ENCODE results near the gene MCM3.

MCM3 gene

DNA sequence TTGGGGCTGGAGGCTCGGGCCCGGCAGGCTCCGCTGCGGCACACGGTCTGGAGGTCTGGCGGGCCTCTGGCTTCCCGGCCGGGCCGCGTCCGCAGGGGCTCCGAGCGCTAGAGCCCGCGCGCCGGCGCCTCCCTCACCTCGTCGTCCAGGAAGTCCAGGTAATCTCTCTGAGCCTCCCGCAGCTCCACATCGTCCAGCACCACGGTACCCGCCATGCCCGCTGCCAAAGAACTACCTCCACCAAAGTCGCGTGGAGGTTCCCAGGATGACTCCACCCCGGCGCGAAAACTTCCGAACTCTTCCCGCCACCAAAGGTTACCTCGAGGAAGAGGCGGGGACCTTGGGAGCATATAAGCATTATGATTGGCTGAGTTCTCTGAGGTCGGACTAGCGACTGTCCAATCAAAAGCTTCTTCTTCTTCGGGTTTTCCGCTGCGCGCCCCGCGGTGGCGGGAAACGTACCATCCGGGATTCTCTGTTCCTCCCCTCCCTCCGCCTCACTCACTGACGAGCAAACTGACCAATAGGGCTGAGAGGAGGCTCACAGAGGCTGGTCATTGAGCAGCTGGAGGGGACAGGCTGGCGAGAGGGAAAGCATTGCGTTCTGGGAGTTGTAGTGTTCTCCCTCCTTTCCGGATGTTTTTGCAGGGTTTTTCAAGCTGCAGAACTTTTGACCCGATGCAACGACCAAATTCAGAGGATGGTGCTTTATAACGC is at the start of gene MCM3:
Gene MCM3 (minus strand): TSS at position 283 of the 717 bp plus-strand sequence. CDS start 68 bp downstream, at position 215.
- DNase-seq = peak; percentile 100

DNA sequence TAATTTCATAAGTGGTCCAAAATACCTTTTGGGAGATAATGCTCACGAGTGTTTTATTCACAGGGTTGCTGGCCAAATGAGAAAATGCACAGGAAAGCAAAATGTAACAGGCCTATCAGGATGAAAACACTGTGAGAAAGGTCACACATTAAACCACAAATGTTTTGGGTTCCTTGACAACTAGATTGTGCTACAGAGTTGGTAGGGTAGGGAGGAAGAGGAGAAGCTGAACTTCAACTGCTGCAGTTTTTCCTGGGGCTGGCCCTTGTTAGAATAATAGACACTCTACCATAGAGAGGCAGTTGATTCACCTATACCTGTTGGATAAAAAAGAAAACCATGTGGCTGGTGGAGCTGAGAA is 49.3 kb upstream of the MCM3 start:
- DNase-seq = no peak

DNA sequence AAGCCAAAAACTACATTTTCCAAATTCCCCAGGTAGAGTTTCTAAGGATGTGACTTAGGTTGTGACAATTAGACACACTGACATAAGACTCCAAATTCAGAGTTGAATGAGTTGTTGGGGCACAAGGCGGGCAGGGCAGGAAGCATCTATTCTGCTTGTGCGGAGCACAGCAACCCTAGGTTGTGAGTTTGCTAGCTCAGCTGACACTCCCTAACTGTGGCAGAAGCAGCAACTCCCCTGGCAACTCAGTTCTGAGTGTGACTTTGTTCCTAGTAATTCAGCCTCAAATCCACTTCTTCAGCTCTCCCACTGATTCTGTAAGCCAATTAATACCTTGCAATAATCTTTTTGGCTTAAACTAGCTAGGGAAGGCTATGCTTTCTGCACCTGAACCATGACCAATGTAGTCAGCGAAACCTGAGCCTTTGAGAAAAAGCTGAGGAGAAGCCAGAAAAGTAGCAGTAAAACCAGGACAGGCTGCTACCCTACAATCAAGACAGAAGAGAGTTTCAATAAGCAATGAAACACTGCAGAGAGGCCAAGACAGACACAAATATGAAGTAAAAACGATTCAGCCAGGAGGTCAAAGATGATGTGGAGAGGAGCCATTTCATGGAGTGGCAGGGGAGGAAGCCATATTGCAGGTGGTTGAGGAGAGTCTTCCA is 47.4 kb upstream of the MCM3 start:
- no peak for DNase-seq

DNA sequence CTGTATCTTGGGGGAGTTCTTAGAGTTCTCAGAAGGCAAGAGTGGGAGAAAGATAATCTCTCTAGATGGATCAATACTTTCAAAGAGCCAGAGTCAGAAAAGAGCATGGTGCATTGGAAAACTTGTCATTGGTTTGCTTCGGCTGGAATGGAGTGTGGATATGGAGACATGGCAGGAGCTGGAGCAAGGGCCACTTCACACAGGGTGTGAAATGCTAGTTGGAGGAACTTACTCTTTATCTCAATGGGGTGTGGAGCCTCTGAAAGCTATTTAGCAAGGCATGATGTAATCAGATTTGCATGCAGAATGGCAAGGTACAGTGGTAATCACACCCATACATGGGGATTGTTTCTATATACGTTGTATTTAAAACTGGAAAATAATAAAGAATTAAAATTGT is 45.9 kb upstream of the MCM3 start:
- no peak for DNase-seq

DNA sequence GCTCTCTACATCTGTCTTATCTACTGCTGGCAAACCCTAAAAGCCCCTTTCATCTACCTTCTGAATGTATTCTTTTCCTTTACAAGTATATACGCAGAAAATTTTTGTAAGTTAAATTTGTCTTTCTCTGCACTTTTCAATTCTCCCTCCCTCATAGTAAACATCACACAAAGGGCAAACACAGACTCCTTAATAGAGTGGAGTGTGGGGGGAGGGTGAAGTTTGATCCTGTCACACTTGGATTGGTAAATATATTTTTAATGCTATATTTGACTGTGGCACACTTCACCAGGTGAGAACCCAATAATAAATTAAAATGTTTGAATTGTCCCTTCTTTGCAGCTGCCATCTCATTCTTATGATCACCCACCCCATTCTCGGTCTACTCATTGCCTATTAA is 44.2 kb upstream of the MCM3 start:
- DNase-seq = no peak

DNA sequence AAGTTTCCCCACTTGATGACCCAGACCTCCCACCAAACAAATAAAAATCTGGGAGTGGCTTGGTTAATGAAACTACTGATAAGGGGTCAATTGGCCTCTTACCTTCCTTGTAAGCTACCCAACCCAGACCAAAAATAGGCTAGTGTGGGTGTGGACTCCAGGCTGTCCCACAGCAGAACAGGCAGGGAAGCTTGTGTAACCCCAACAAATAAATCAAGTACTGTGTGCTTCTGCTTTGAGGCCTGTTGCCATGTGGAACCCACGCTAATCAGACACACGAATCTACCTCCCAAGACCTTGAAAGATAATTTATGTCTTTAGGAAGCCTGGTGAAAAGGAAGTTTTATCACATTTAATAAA is 43.7 kb upstream of the MCM3 start:
- DNase-seq = no peak

DNA sequence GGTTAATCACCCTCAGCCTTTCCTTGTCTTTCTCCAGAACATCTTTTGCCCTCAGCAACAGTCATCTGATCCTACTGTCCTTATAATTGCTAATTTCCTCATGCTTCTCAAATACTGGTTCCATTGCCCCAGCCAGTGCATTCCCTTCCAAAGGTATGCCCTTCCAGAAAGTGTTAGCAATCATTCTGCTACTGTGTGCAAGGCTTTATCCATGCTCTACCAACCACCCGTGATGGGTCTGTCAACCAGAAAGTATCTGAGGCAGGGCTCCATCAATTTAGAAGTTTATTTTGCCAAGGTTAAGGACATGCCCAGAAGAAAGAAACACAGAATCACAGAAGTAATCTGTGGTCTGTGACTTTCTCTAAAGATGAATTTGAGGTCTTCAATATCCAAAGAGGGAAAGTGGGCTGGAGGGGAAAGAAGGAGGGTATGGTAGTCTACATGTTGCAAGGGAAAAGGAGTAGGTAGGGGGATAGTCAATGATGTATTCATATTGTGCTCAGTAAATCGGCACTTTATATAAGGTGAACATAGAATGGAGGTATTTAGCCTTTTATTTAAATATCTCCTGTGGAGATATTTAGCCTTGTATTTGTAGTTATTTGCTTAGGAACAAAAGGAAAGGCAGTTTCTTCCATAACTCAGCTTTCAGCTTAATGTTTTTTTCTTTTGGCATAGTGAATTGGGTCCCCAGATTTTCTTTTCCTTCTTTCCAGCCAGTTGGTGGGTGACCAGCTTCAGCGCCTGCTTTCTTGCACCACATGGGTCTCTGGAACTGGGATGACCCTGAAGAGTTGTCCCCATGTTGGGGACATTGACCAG is 42.2 kb upstream of the MCM3 start:
- DNase-seq = no peak

DNA sequence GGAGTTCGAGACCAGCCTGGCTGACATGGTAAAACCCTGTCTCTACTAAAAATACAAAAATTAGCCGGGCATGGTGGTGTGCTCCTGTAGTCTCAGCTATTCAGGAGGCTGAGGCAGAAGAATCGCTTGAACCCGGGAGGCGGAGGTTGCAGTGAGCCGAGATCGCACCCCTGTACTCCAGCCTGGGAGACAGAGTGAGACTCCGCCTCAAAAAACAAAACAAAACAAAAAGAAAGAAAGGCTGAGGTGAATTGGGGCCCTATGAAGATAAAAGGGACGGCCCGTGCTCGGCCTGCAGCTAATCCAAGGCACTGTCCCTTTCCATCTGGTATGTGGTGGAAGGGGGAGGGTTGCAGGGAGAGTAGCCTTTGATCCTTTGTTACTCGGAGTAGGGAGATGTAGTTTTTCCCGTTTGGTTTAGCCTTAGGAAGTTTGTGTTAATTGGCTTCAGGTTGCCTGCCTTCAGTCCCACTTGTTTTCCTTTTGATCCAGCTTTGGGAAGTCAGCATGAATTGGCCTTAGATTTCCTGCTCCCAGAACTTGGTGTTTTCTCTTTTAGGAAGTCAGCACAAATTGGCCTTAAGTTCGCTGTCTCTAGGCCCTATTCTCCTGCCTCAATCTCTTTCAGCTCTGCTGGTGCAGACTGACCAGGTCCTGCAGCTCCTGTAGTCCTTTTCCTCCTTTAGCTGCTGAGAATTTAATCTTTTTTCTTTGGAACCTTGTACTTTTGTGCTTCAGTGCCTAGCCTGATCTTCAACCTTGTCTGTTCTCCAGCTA is 41.3 kb upstream of the MCM3 start:
- DNase-seq = no peak

DNA sequence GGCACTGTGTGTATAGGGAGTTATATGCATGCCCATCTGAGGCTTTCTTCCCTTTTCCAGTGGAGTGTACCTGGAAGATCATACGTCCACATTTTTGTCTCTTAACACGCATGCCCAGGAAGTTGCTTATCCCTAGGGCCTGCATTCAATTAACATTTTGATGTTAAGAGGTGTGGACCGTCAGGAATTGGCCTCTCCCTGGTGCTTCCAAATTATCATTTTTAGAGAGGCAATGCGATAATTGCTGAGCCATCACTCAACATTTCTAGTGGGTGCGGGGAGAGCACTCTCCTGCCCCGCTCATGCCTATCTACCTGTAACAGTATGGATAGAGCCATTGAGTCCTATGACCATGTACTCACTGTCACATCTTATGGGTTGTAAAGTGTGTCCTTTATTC is 39.6 kb upstream of the MCM3 start:
- DNase-seq = no peak

DNA sequence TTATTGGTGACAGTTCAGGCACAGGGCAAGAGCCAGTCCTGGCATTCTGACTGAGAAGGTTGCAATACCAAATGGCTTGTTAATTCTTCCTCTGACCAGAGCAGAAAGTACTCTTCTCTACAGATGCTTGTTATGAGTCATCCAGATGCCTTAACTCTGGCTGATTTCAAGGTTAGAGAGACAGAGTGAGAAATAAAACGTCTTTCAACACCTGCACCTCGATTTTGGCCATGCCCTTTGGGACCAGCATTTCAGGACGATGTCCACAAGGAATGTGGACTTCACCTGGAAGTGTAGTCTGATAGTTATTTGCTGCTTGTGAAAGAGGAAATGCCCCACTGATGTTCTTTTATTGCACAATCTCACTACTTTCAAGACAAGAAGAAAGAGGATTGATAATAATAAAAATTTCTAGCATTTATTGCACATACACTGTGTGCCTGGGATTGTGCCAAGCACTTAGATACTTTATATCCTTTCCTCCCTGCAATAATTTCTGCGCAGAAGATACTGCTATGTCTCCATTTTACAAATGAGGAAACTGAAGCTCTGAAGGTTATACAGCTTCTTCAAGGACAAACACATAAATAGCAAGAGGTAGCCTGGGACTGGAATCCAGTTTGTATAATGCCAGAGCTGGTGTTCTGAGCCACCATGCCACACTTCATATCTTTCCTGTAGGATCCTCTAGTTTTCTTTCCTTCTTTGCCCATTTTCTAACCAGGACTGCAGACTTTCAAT is 33.5 kb upstream of the MCM3 start:
- DNase-seq = peak; percentile 77 to 79

DNA sequence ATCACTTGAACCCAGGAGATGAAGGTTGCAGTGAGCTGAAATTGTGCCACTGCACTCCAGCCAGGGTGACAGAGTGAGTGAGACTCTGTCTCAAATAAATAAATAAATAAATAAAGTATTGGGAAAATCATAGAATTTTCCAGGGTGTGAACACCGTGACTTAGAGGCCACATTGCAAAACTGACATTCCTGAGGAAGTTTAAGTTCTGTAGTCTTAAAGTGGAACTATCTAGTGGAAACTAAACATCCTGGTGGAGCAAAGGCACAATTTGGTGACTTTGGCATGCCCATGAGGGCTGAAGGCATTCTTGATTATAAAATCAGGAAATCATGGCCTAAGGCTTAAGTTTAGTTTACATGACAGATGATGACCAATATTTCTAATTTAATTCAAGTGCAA is 32.7 kb upstream of the MCM3 start:
- DNase-seq = no peak

DNA sequence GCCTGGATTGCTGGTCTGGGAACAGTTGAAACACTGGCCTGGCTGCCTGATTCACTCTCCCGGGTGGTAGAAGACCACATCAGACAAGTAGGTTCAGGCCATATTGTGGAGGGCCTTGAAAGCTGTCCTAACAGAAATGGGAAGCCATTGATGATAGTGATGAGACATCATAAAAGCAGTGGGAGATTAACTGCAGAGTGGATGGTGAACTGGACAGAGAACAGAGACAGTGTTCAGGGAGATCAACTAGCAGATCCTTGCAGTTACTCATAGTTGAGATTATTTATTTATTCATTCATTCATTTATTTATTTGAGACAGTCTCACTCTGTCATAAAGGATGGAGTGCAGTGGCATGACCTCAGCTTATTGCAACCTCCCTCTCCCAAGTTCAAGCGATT is 30.2 kb upstream of the MCM3 start:
- DNase-seq = no peak

DNA sequence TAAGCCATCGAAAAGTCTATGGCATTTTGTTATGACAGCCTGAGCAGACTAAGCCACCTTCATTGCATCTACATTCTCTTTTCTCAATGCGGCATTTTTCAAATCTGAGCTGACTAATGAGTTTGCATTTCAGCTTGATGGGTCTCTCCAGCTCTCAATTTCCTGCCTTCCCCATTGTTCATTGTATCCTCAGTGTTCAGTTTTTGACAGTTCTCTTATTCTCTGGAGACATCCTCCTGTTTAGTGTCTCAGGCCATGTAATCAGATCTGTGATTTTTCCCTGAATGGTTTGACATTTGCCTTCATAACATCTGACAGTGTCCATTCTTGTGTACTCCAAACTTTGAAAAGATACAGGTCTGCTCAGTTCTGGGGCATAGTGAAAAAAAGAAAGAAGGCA is 27.9 kb upstream of the MCM3 start:
- no peak for DNase-seq

DNA sequence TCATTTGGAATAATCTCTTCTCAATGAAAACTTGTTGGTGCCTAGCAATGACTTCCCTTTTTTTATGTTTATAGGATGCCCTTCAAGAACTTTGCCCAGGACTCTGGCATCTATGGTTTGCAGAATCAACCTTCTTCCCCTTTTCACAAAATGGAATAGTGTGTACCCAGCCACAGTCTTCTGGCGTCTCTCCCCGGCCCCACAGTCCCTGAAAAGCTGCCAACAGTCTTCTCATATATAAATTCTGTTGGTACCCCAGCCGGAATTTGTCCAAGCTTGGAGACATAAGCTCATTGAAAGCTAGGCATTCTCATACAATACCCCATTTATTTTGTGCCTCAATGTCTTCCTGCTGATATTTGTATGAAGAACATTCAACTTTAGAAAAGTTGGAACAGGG is 26.4 kb upstream of the MCM3 start:
- peak; percentile 86 to 92 for DNase-seq

DNA sequence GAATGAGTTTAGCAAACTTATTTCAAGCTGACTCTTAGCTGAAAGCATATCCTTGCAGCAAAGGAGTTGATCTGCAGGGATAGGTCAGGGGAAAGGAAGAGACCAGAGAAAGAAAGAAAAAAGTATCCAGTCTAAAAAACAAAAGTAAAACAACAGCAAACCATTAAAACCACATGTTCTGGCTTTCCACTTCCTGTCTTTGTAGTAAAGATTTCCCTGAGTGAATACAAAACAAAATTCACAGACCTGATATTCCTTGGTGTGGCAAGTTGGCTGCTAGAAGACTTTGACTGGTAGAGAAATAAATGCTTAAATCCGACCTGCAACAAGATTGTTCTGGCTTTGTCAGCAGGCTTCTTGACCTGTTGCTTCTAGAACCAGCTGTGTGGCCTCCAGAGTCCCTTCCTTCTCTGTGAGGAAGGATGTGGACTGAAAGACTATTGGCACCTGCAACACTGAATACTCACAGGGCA is 23.4 kb upstream of the MCM3 start:
- DNase-seq = peak in 1 of 2 experiments; percentile 48

DNA sequence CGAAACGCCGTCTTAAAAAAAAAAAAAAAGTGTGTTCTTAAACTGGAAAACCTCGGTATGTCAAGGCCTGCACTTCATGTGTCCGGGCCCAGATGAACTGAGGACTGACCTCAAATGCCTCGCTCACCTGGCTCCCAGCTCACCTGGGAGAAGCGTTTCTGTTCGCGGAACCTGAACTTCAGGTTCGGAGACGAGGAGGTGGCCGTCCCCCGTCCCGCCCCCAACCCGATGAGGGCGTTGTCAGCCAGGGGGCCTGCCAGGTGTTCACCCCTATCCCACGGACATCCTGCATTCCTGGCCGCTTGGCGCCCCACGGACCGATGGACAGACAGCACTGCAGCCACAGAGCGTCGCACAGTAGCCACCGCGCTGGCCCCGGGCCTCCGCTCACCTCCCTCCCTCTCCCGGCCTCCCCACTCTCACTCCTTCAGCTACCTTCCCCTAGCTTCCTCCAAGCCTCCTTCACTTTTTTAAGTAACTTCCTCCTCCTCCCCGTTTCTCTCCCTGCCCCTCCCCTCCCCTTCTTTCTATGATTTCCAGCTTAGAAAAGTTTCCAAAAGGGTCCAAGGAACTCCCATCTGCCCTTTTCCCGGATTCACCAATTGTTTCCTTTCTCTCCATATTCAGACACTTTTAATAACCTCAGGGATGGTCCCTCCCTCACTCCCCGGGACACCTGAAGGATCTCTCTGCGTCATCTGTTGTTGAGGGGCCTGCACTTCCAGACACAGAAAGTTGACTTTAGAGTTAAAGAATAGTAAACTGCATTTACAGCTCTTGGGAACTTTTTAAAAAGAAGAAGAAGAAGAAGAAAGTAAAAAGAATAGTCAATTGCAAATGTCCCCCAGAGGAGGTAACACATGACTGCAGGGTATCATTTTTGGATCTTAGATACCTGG is 22.7 kb upstream of the MCM3 start:
- no peak for DNase-seq

DNA sequence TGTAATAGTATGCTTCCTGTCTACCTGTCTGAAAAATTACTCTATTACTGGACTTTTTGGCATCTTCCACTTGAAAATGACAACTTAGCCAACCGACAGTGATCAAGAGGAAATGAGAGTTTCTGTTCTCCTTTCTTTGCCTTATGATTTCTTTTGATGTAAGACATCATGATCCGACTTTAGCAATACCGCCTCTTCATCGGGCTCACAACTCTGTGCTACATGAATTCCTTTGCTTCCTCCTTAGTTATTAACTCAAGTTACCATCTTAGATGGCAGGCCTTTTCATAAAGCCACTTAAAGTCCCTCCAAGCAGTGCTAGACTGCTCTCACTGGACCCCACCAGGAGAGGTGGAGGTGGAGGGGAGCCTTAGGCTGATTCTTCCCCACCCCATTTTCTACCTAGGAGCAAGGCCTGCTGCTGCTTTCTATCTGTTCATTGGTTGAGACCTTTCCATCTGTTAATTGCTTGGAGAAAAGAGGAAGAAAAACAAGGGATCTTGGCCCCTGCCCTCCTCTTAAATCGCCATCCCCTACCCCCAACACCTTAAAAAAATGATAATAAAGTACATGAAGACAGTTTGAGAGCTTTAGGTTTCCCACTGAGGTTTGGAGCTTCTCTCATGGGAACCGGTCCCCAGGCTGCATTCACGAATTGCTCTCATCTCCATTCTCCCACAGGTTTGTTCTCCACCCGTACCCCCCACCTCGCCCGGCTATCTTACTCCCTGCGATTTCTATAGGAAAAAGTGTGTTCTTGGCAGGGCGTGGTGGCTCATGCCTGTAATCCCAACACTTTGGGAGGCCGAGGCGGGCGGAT is 21.6 kb upstream of the MCM3 start:
- DNase-seq = no peak

DNA sequence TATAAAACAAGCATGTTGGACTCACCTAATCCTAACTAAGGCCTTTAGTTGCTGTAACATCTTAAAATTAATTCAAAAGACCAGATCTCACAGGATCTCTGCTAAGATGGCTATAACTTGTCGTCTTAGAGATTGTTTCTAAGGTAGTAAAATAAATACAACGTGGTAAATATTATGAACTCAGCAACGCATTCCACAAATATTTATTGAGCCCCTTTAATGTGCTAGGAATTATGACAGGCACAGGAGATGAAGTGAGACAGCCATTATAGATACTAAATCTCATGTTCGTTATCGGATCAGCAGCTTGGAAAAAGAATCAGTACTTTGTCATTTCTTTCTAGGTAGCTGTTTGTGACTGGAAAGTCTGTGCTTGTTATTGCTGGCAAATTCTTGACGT is 20.9 kb upstream of the MCM3 start:
- no peak for DNase-seq

DNA sequence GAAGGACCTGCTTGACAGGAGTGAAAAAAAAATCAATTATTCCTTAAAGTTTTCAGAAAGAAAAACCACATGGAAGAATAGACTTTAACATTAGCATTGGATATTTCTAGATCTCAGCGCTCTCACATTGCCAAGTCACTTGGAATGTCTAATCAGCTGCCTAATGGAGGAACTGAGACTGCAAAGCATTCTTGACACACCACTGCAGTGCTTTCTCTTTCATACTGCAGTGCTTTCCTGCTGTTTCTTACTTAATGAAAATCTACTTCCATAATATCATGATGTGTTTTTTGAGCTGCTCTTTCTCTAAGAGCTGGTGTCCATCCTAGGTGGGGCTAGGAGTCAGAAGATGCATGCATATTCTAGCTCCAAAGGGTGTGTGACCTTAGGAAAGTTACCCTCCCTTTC is 20.4 kb upstream of the MCM3 start:
- DNase-seq = no peak

DNA sequence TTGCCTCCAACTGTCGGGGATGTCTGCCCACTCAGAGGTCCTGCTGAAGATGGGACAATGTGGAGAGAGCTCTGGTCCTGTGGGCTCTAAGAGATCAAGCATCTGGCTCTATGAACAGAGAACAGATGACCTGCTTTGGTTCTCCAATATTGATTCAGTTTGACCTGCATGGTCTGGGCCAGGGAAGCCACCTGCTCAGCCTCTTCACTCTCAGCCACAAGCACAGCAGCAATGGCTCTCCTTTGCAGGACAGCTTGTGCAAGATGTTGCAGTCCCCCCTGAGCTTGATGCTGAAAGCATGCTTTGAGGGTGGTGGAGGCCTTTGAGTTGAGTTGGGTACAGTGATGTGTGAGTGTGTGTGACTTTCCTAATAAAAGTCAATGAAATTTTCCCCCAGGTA is 18.6 kb upstream of the MCM3 start:
- no peak for DNase-seq

All from AML-193 (cell line).